BLaER1 (cell line): Measurements from ENCODE around the gene FAT3.

Source experiments
- H3K27ac ChIP-seq: shearing (Covaris generic); formaldehyde crosslinking; 2 replicates; pipeline ENCODE4 v1.8.1; 2022
- H3K27me3 ChIP-seq: shearing (Covaris generic); formaldehyde crosslinking; 2 replicates; pipeline ENCODE4 v1.8.1; 2022
- H3K36me3 ChIP-seq: shearing (Covaris generic); formaldehyde crosslinking; 2 replicates; pipeline ENCODE4 v1.8.1; 2022
- H3K4me1 ChIP-seq: shearing (Covaris generic); formaldehyde crosslinking; 2 replicates; pipeline ENCODE4 v1.8.1; 2022
- H3K4me2 ChIP-seq: shearing (Covaris generic); formaldehyde crosslinking; 2 replicates; pipeline ENCODE4 v1.8.1; 2022
- H3K4me3 ChIP-seq: shearing (Covaris generic); formaldehyde crosslinking; 2 replicates; pipeline ENCODE4 v1.8.1; 2022
- H3K9ac ChIP-seq: shearing (Covaris generic); formaldehyde crosslinking; 2 replicates; pipeline ENCODE4 v1.8.1; 2022
- H3K9me3 ChIP-seq: shearing (Covaris generic); formaldehyde crosslinking; 2 replicates; pipeline ENCODE4 v1.8.1; 2022
- H4K20me1 ChIP-seq: shearing (Covaris generic); formaldehyde crosslinking; 2 replicates; pipeline ENCODE4 v1.8.1; 2022
- Cebpa-rat ChIP-seq: shearing (Covaris generic); IDR thresholded peaks from 2 replicates; pipeline ENCODE4 v1.8.1; 2022

Gene FAT3

DNA sequence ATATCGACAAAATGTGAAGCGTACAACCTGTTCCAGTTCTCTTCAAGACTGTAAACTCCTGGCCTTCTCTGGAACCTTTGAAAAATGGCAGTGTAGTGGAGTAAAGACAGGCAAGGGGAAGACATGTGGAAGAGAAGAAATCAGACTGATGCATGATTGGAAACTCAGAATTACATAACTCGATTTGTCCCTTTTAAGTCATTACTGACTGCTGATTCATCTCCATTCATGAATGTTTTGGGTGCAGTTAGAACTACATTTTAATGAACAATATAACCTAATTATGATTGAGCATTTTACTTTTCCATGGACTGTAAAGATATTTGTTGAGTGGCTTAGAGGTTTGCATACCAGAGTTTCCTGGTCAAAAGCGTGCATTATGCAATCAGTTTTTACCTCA lies 32.9 kb downstream of the FAT3 start:
- Histone ChIP-seq H3K4me1 (peaks cover 10% of the 10 kb centered on the region), H4K20me1 (no peaks in the 10 kb centered on the region), H3K36me3 (no peaks in the 10 kb centered on the region), H3K9ac (no peak overlapping the region), H3K4me3 (no peak overlapping the region), H3K27me3 (no peaks in the 10 kb centered on the region), H3K9me3 (no peaks in the 10 kb centered on the region), H3K27ac (no peak overlapping the region), H3K4me2 (no peak overlapping the region)
- no peak for TF ChIP-seq Cebpa-rat

DNA sequence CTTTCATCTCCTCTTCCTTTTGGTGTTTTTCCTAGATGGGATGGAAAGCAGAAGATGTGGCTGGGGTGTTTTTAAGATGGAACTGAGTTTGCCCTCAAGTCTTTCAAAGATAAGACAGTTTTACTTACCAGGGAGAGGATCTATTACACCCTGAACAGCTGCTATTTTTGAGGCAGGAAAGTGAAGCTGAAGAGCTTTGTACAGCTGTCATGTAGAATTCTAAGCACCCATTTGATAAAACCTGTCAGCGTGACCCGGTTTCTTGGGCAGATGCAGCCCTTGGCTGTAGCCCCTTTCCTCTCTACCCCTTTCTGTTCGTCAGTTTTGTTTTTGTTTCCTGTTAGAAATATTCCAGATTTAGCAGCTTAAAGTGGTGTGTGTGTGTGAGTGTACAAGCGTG lies 35.2 kb downstream of the FAT3 start:
- Histone ChIP-seq H3K27me3 (no peaks in the 10 kb centered on the region), H3K9me3 (no peaks in the 10 kb centered on the region), H4K20me1 (no peaks in the 10 kb centered on the region), H3K4me2 (peak overlapping the region; percentile 46), H3K4me3 (no peak overlapping the region), H3K27ac (no peak overlapping the region), H3K36me3 (no peaks in the 10 kb centered on the region), H3K4me1 (peaks cover 10% of the 10 kb centered on the region), H3K9ac (no peak overlapping the region)
- TF ChIP-seq Cebpa-rat, result no peak

DNA sequence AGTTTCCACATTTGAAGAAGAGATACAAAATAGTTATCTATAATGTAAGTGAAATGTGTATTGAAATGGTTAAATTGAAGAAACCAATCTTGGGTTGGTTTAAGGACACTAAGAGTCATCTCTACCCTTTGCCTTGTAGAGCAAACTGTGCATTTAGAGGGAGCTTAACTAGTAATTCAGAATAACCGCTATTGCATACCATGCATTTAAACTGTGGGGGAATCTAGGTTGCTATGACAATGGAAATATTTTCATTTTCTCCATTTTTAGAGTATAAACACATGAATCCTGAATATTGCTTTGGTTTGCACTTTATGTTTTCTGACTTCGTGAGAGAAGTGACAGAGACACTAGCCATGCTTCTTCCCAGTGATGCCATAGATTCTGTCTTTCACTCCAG lies 39.7 kb downstream of the FAT3 start:
- TF ChIP-seq Cebpa-rat, result no peak
- H3K9me3 ChIP-seq, result no peaks in the 10 kb centered on the region
- H4K20me1 ChIP-seq, result no peaks in the 10 kb centered on the region
- H3K4me3 ChIP-seq, result no peak overlapping the region
- no peaks in the 10 kb centered on the region for H3K36me3 ChIP-seq
- H3K4me2 ChIP-seq, result no peak overlapping the region
- H3K27ac ChIP-seq, result no peak overlapping the region
- H3K9ac ChIP-seq, result no peak overlapping the region
- no peaks in the 10 kb centered on the region for H3K27me3 ChIP-seq
- H3K4me1 ChIP-seq, result peaks cover 10% of the 10 kb centered on the region

DNA sequence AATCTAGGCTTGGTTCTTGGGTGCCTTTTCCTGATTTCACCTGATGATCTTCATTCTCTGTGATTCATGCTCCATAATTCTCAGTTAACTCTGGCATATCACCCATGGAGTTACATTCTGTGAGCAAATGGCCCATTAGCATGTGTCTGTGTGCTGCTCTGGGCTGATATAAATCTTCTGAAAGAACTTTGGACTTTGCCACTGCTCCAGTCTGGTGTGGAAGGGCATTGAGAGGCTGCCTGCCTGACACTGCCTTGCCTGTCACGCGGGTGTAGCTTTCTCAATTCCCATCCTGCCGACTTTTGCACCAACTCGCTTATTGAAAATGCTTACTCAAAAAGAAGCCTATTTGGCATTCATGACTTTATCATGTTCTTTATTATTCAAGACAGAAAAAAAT lies 42.2 kb downstream of the FAT3 start:
- Histone ChIP-seq H3K9me3 (no peaks in the 10 kb centered on the region), H3K27ac (no peak overlapping the region), H4K20me1 (no peaks in the 10 kb centered on the region), H3K27me3 (no peaks in the 10 kb centered on the region), H3K9ac (no peak overlapping the region), H3K4me2 (no peak overlapping the region), H3K4me1 (no peaks in the 10 kb centered on the region), H3K4me3 (no peak overlapping the region), H3K36me3 (no peaks in the 10 kb centered on the region)
- TF ChIP-seq Cebpa-rat, result no peak

DNA sequence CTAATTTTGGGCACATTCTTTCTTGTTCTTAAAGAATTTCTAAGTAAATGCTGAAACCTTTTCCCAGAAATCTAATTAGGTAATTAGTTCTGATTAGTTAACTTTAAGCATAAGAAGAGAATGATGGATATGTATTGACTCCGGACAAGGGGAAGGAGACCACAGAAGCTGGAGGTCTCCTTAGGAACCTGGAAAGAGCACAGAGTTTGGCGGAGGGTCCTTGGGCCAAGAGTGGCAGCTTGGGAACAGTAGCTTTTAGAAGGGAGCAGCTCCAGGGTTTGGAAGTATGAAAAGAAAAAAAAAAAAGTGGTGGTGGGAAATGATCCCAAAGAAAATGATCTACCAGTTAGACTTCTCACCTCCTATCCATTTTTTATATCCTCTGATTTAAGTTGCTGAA lies 42.7 kb downstream of the FAT3 start:
- no peak for TF ChIP-seq Cebpa-rat
- H3K36me3 ChIP-seq, result no peaks in the 10 kb centered on the region

DNA sequence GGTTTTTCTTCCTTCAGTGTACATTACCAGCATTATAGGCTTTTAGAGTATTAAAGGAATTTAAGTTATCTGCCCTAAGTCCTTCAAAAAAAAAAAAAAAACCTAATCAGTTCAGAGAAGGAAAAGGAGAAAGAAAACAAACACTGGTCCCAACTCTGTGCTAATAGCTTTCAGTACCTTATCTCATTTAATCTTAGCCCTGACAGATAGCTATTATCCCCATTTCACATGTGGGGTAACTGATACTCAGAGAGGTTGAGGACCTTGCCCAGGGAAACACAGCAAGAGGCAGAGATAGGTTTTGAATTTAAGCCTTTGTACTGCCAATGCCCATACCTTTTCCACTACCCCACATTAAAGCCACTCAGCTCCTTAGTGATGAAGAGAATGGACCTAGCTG lies 43.4 kb downstream of the FAT3 start:
- no peak for TF ChIP-seq Cebpa-rat
- Histone ChIP-seq H3K27me3 (no peaks in the 10 kb centered on the region), H4K20me1 (no peaks in the 10 kb centered on the region), H3K27ac (no peak overlapping the region), H3K4me1 (no peaks in the 10 kb centered on the region), H3K4me2 (no peak overlapping the region), H3K9me3 (no peaks in the 10 kb centered on the region), H3K36me3 (no peaks in the 10 kb centered on the region), H3K4me3 (no peak overlapping the region), H3K9ac (no peak overlapping the region)

More for the DNA sequence above, 42.7 kb downstream of the FAT3 start:
- no peaks in the 10 kb centered on the region for H3K9me3 ChIP-seq
- no peaks in the 10 kb centered on the region for H3K27me3 ChIP-seq
- H4K20me1 ChIP-seq, result no peaks in the 10 kb centered on the region
- H3K4me1 ChIP-seq, result no peaks in the 10 kb centered on the region
- H3K4me2 ChIP-seq, result no peak overlapping the region
- H3K4me3 ChIP-seq, result no peak overlapping the region
- no peak overlapping the region for H3K9ac ChIP-seq
- H3K27ac ChIP-seq, result no peak overlapping the region

DNA sequence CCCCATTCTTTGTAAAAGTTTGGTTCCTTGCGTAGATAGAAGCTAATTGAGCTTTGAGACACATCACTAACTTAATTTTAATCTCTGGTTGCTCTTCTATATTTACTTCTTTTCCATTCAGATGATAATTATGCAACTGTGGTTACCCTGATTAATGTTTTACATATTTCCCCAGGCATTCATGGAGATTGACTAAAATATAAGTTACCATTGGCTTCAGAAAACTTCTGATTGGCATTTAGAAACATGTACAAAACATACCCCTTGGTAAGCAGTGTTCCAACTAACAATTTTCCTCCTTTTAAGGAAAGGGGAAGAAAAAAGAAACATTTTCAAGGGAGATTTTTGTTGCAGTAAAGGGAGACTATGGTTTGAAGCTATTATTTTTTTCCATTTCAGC lies 43.9 kb downstream of the FAT3 start:
- Histone ChIP-seq H3K27me3 (no peaks in the 10 kb centered on the region), H3K36me3 (no peaks in the 10 kb centered on the region), H3K9ac (no peak overlapping the region), H3K27ac (no peak overlapping the region), H3K4me2 (no peak overlapping the region), H3K4me3 (no peak overlapping the region), H4K20me1 (no peaks in the 10 kb centered on the region), H3K4me1 (no peaks in the 10 kb centered on the region), H3K9me3 (no peaks in the 10 kb centered on the region)
- no peak for TF ChIP-seq Cebpa-rat

DNA sequence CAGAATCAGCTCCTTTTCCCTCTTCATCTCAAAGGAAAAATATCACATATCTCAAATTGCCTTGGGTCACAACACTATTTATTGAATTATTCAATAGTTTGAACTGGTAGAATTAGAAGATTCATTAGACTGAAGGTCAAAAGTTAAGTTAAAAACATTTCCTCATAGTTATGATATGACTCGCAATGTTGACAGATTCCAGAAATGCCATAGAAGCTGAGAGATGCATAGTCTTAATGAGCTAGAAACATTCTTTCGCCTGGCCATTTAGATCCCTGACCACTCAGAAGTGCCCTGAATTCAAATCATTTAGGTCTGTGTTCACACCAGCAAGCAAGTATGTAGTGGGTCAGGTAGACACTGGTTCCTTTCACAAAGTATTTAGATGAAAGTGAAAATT lies 44.4 kb downstream of the FAT3 start:
- Histone ChIP-seq H3K27ac (no peak overlapping the region), H3K36me3 (no peaks in the 10 kb centered on the region), H3K4me1 (no peaks in the 10 kb centered on the region), H3K27me3 (no peaks in the 10 kb centered on the region), H3K9me3 (no peaks in the 10 kb centered on the region), H3K4me3 (no peak overlapping the region), H4K20me1 (no peaks in the 10 kb centered on the region), H3K4me2 (no peak overlapping the region), H3K9ac (no peak overlapping the region)
- TF ChIP-seq Cebpa-rat, result no peak

DNA sequence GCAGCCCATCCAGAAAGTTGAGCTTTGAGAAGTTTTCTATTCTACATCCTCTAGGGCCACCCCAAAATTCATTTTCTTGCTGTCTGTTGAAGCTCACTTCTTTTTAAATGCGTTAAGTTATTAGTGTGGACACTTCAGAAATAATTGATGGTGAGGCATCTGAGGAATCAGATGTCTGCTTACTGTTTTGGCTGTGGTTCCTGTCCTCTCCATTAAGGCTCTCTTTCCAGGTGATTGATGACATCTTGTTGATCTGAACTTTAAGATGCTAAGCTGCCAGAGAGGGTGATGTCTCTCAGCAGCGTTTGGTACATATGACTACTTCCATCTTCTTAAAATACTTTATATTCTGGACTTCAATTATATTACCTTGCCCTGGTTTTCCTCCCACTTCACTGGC lies 45.2 kb downstream of the FAT3 start:
- Histone ChIP-seq H3K9me3 (no peaks in the 10 kb centered on the region), H3K27me3 (no peaks in the 10 kb centered on the region), H3K27ac (no peak overlapping the region), H3K4me3 (no peak overlapping the region), H4K20me1 (no peaks in the 10 kb centered on the region), H3K4me1 (no peaks in the 10 kb centered on the region), H3K4me2 (no peak overlapping the region), H3K9ac (no peak overlapping the region), H3K36me3 (no peaks in the 10 kb centered on the region)
- no peak for TF ChIP-seq Cebpa-rat

DNA sequence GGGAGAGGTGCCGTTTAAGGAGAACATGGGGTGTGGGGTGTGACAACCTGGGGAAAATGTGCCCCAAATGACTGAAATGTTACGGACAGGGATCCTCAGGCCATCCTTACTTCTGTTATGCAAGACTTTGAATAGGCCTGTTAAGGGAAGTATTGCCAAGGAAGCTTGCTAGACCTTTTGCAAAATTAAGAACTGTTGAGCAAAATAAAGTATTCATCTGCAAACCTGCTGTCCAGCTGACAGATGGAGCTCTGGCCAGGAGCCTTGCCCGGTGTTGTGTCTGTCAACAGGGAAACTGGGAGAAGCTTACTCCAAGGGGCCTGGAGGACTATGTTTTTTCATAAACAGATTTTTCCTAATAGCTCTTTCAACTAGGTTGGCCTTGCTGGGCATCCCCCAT lies 48.0 kb downstream of the FAT3 start:
- Histone ChIP-seq H3K4me2 (no peak overlapping the region), H3K9me3 (no peaks in the 10 kb centered on the region), H3K27me3 (no peaks in the 10 kb centered on the region), H3K27ac (no peak overlapping the region), H3K9ac (no peak overlapping the region), H3K36me3 (no peaks in the 10 kb centered on the region), H3K4me3 (no peak overlapping the region), H3K4me1 (no peaks in the 10 kb centered on the region), H4K20me1 (no peaks in the 10 kb centered on the region)
- no peak for TF ChIP-seq Cebpa-rat
